Loucy (cell line): Measurements from ENCODE around the gene UBXN7.
"Not testable (repeated sequence)": the region's sequence is repeated elsewhere in the genome, so short reads cannot be mapped to it uniquely, and the experiment has no call there.

Experiments used
- EZH2phosphoT487 ChIP-seq: fragments of 200-600 bp; IDR thresholded peaks from 2 replicates; pipeline ENCODE4 v1.6.1; 2018; ENCODE audit warnings: antibody characterized with exemption, mild to moderate bottlenecking, moderate library complexity, borderline replicate concordance
- TF ChIP-seq, protein P1 (sequence below): fragments of 200-600 bp; sonication (generic); conservative IDR thresholded peaks from 2 replicates; pipeline ENCODE4 v1.5.1; 2014; ENCODE audit warnings: mild to moderate bottlenecking, antibody characterized with exemption, low read length

DNA sequence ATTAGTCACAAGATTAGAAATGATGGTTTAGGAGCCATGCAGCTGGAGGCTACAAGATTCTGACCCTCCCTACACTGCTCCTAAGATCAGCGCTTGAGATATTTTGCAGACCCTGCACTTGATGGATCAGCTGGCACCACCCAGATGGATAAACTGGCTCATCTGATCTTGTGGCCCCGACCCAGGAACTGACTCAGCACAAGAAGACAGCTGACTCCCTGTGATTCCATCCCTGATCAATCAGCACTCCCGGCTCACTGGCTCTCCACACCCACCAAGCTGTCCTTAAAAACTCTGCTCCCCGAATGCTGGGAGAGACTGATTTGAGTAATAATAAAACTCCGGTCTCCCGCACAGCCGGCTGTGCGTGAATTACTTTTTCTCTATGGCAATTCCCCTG, 129.3 kb downstream of the UBXN7 start:
- TF ChIP-seq, protein P1, sequence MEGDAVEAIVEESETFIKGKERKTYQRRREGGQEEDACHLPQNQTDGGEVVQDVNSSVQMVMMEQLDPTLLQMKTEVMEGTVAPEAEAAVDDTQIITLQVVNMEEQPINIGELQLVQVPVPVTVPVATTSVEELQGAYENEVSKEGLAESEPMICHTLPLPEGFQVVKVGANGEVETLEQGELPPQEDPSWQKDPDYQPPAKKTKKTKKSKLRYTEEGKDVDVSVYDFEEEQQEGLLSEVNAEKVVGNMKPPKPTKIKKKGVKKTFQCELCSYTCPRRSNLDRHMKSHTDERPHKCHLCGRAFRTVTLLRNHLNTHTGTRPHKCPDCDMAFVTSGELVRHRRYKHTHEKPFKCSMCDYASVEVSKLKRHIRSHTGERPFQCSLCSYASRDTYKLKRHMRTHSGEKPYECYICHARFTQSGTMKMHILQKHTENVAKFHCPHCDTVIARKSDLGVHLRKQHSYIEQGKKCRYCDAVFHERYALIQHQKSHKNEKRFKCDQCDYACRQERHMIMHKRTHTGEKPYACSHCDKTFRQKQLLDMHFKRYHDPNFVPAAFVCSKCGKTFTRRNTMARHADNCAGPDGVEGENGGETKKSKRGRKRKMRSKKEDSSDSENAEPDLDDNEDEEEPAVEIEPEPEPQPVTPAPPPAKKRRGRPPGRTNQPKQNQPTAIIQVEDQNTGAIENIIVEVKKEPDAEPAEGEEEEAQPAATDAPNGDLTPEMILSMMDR = not testable (repeated sequence)
- not testable (repeated sequence) for TF ChIP-seq EZH2phosphoT487
